Measurements from ENCODE around the gene GALNT13.

The GALNT13 gene

GRCh38 chr2:154427453-154427852 is 555.7 kb downstream of the GALNT13 start:
- Histone ChIP-seq H3K9me2 (replicated peaks; ENCODE audit: low read depth, low read length) (no peaks in the 10 kb centered on the region), H2AFZ (ENCODE audit: low read length) (no peak overlapping the region), H3K27me3 (ENCODE audit: insufficient read depth, low read length, poor library complexity, severe bottlenecking) (no peaks in the 10 kb centered on the region), H3K4me3 (ENCODE audit: low read length, poor library complexity, severe bottlenecking) (no peak overlapping the region), H3K36me3 (ENCODE audit: insufficient read depth, low read length) (no peaks in the 10 kb centered on the region), H3K79me2 (ENCODE audit: insufficient read depth, low read length) (no peaks in the 10 kb centered on the region), H4K20me1 (ENCODE audit: insufficient read depth, low read length, poor library complexity, severe bottlenecking) (no peaks in the 10 kb centered on the region), H3F3A (ENCODE audit: low read depth) (no peaks in the 10 kb centered on the region), H3K4me1 (ENCODE audit: insufficient read depth, low read length, poor library complexity, severe bottlenecking) (peaks cover 10% of the 10 kb centered on the region), H3K9me3 (ENCODE audit: insufficient read depth, low read depth, low read length) (no peaks in the 10 kb centered on the region), H3K4me2 (ENCODE audit: low read depth, low read length, poor library complexity, severe bottlenecking) (no peak overlapping the region), H3K9ac (ENCODE audit: low read depth, low read length, poor library complexity, severe bottlenecking) (no peak overlapping the region)
- no peak for TF ChIP-seq CTCF (conservative IDR thresholded peaks at IDR 0.05; ENCODE audit: low read length)
- no peak for TF ChIP-seq EZH2phosphoT487 (IDR thresholded peaks at IDR 0.05; ENCODE audit: borderline replicate concordance)

GRCh38 chr2:154428022-154428421 is 556.3 kb downstream of the GALNT13 start:
- Histone ChIP-seq H3K9me3 (ENCODE audit: insufficient read depth, low read depth, low read length) (no peaks in the 10 kb centered on the region), H4K20me1 (ENCODE audit: insufficient read depth, low read length, poor library complexity, severe bottlenecking) (no peaks in the 10 kb centered on the region), H3K79me2 (ENCODE audit: insufficient read depth, low read length) (no peaks in the 10 kb centered on the region), H3K27me3 (ENCODE audit: insufficient read depth, low read length, poor library complexity, severe bottlenecking) (no peaks in the 10 kb centered on the region), H3K4me2 (ENCODE audit: low read depth, low read length, poor library complexity, severe bottlenecking) (no peak overlapping the region), H3K9ac (ENCODE audit: low read depth, low read length, poor library complexity, severe bottlenecking) (no peak overlapping the region), H3F3A (ENCODE audit: low read depth) (no peaks in the 10 kb centered on the region), H3K36me3 (ENCODE audit: insufficient read depth, low read length) (no peaks in the 10 kb centered on the region), H3K4me3 (ENCODE audit: low read length, poor library complexity, severe bottlenecking) (no peak overlapping the region), H3K9me2 (replicated peaks; ENCODE audit: low read depth, low read length) (no peaks in the 10 kb centered on the region), H3K4me1 (ENCODE audit: insufficient read depth, low read length, poor library complexity, severe bottlenecking) (peaks cover 10% of the 10 kb centered on the region), H2AFZ (ENCODE audit: low read length) (no peak overlapping the region)
- TF ChIP-seq CTCF (conservative IDR thresholded peaks at IDR 0.05; ENCODE audit: low read length), result no peak
- no peak for TF ChIP-seq EZH2phosphoT487 (IDR thresholded peaks at IDR 0.05; ENCODE audit: borderline replicate concordance)

GRCh38 chr2:154433010-154433409 is 561.3 kb downstream of the GALNT13 start:
- Histone ChIP-seq H3K4me1 (ENCODE audit: insufficient read depth, low read length, poor library complexity, severe bottlenecking) (no peaks in the 10 kb centered on the region), H3K9me3 (ENCODE audit: insufficient read depth, low read depth, low read length) (no peaks in the 10 kb centered on the region), H3K4me3 (ENCODE audit: low read length, poor library complexity, severe bottlenecking) (no peak overlapping the region), H3K9ac (ENCODE audit: low read depth, low read length, poor library complexity, severe bottlenecking) (no peak overlapping the region), H3K9me2 (replicated peaks; ENCODE audit: low read depth, low read length) (no peaks in the 10 kb centered on the region), H2AFZ (ENCODE audit: low read length) (no peak overlapping the region), H3K4me2 (ENCODE audit: low read depth, low read length, poor library complexity, severe bottlenecking) (no peak overlapping the region), H3K27me3 (ENCODE audit: insufficient read depth, low read length, poor library complexity, severe bottlenecking) (no peaks in the 10 kb centered on the region), H3K36me3 (ENCODE audit: insufficient read depth, low read length) (no peaks in the 10 kb centered on the region), H3K79me2 (ENCODE audit: insufficient read depth, low read length) (no peaks in the 10 kb centered on the region), H4K20me1 (ENCODE audit: insufficient read depth, low read length, poor library complexity, severe bottlenecking) (no peaks in the 10 kb centered on the region), H3F3A (ENCODE audit: low read depth) (no peaks in the 10 kb centered on the region)
- TF ChIP-seq CTCF (conservative IDR thresholded peaks at IDR 0.05; ENCODE audit: low read length), result no peak
- TF ChIP-seq EZH2phosphoT487 (IDR thresholded peaks at IDR 0.05; ENCODE audit: borderline replicate concordance), result no peak
